ENCODE results near the gene RPS29.
A peak's percentile ranks its signal among the peaks of the same experiment; 100 is the strongest.

DNA sequence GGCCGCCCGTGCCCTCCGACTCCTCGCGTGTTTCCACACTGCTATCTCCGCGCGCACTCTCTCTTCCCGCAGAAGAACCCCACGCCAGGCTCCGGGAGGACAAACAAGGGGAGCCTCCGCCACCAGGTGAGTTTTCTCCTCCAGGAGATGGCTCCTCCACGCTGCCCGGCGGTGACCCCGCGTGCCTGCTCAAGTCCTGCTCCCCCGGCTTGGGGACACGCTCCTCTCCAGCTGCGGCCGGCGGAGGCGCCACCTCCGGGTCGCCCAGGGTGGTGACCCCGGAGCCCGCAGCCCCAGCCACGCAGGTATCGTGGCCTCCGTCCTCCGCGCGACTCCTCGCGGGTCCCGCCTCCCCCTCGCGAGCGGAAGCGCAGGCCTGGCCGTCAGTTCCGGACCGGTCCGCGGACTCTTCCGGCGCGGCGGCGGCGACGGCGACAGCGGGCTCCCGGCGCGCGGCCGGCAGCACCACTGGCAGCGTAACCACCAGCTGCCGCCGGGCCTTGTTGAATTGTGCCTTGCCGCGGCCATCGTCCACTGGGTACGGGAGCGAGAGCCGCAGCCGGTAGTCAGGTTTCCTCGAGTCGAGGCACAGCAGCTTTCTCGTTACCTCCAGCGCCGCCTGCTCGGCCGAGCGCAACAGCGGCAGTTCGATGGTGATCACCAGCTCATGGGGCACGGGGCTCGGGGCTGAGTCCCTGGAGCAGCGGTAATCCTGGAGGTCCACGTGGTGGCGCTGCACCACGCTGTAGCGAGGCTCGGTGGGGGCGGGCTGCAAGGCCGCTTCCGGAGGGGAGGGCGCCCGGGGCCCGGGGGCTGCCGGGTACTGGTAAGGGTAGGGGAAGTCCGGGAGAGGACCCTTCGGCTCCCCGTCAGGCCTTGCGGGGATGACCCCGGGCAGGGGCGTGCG lies 47.7 kb upstream of the RPS29 start:
- TF ChIP-seq, protein P1, sequence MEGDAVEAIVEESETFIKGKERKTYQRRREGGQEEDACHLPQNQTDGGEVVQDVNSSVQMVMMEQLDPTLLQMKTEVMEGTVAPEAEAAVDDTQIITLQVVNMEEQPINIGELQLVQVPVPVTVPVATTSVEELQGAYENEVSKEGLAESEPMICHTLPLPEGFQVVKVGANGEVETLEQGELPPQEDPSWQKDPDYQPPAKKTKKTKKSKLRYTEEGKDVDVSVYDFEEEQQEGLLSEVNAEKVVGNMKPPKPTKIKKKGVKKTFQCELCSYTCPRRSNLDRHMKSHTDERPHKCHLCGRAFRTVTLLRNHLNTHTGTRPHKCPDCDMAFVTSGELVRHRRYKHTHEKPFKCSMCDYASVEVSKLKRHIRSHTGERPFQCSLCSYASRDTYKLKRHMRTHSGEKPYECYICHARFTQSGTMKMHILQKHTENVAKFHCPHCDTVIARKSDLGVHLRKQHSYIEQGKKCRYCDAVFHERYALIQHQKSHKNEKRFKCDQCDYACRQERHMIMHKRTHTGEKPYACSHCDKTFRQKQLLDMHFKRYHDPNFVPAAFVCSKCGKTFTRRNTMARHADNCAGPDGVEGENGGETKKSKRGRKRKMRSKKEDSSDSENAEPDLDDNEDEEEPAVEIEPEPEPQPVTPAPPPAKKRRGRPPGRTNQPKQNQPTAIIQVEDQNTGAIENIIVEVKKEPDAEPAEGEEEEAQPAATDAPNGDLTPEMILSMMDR (IDR thresholded peaks at IDR 0.05) = peak; percentile 74 to 81 (median 76)
- TF ChIP-seq POLR2AphosphoS5 (IDR thresholded peaks at IDR 0.05) (peak; percentile 37 to 86 (median 79)), POLR2A (IDR thresholded peaks at IDR 0.05) (peak; percentile 83)
